Measurements from ENCODE around the gene DSTYK. TPM values are rescaled to one million over a fixed set of nuclear protein-coding genes. Genes with fewer than 3 reads are reported as not detected.

The DSTYK gene
- total RNA-seq, 4 donors from 2014 or later = 15.1 to 18.7 (median 16.2) TPM

- ATAC-seq = no peak
- Histone ChIP-seq H3K9me3 (no peaks in the 10 kb centered on the region), H3K4me3 (no peak overlapping the region), H3K36me3 (no peaks in the 10 kb centered on the region), H3K27me3 (peaks cover 8% of the 10 kb centered on the region), H3K27ac (no peak overlapping the region), H3K4me1 (no peaks in the 10 kb centered on the region)
- TF ChIP-seq CTCF (IDR thresholded peaks at IDR 0.05) = no peak
- no peak for TF ChIP-seq POLR2A (IDR thresholded peaks at IDR 0.05)
- no peak for TF ChIP-seq POLR2AphosphoS5 (IDR thresholded peaks at IDR 0.05)
- no peak for TF ChIP-seq EP300 (IDR thresholded peaks at IDR 0.05)
- WGBS, 2 donors (ENCODE audit: low coverage in 1 of 2) = 46 to 52% methylated on average over 3 of the region's 3 CpGs
These were observed 5.9 kb upstream of the DSTYK start for GRCh38 chr1:205217418-205217817.

DNA sequence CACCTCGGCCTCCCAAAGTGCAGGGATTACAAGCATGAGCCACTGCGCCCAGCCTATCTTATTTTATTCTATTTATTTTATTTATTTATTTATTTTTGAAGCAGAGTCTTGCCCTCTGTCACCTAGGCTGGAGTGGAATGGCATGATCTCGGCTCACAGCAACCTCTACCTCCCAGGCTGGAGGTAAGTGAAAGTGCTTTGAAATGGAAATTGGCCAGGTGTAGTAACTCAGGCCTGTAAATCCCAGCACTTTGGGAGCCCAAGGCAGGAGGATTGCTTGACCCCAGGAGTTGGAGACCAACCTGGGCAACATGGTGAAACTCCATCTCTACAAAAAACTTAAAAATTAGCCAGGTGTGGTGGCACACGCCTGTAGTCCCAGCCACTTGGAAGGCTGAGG is 5.1 kb upstream of the DSTYK start:
- Histone ChIP-seq H3K4me3 (no peak overlapping the region), H3K4me1 (peaks cover 0 to 5% (median 0%) of the 10 kb centered on the region in 3 donors), H3K27ac (no peak overlapping the region), H3K36me3 (no peaks in the 10 kb centered on the region), H3K9me3 (no peaks in the 10 kb centered on the region), H3K27me3 (peaks cover 8% of the 10 kb centered on the region)
- no peak for TF ChIP-seq POLR2AphosphoS5 (IDR thresholded peaks at IDR 0.05)
- no peak for TF ChIP-seq POLR2A (IDR thresholded peaks at IDR 0.05)
- TF ChIP-seq EP300 (IDR thresholded peaks at IDR 0.05) = no peak
- TF ChIP-seq CTCF (IDR thresholded peaks at IDR 0.05) = no peak
- ATAC-seq = no peak
- WGBS, 2 donors (ENCODE audit: low coverage in 1 of 2) = 74 to 86% methylated on average over 3 to 4 of the region's 4 CpGs

GRCh38 chr1:205214756-205215155 is 3.3 kb upstream of the DSTYK start:
- Histone ChIP-seq H3K27me3 (peaks cover 8% of the 10 kb centered on the region), H3K4me3 (no peak overlapping the region), H3K4me1 (peaks cover 0 to 14% (median 3%) of the 10 kb centered on the region in 3 donors), H3K27ac (no peak overlapping the region), H3K36me3 (no peaks in the 10 kb centered on the region), H3K9me3 (no peaks in the 10 kb centered on the region)
- TF ChIP-seq CTCF (IDR thresholded peaks at IDR 0.05) = no peak
- no peak for TF ChIP-seq POLR2AphosphoS5 (IDR thresholded peaks at IDR 0.05)
- no peak for TF ChIP-seq EP300 (IDR thresholded peaks at IDR 0.05)
- TF ChIP-seq POLR2A (IDR thresholded peaks at IDR 0.05) = no peak
- ATAC-seq = no peak
- 13 to 75% methylated on average over 1 of the region's 1 CpG for WGBS, 2 donors (ENCODE audit: low coverage in 1 of 2)

DNA sequence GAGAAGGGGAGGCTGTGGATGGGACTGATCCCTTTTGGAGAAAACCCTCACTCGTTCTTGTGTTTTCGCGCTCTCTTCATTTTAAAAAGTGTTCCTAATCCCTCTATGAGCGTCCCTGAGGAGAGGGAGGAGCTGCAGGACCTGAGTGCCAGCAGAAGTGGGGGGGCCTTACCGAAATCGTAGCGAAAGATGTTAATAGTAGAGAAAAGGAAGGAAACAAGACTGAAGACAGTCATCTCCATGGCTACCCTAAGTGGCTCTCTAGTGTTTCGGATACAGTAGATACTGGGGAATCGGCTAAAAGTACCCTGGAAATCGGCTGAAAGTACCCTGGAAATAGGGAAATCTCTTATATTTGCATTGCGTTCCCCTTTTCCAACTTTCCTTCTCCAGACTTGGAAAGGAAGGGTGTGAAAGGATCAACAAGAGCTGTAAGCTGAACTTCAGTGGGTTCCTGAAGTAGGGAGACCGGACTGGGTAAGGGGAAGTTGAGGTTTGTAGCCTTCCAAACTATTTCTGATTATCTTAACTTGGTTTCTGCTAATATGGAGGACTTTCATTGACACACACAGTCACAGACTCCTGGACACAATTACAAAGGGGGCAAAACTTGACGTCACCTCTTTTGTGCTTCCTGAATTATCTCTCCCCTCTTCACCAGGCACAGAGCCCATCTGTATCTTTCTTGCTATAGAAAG is 486 bp upstream of the DSTYK start:
- Histone ChIP-seq H3K27me3 (no peaks in the 10 kb centered on the region), H3K9me3 (no peaks in the 10 kb centered on the region), H3K4me3 (peak overlapping the region; percentile 53 to 88), H3K27ac (peak overlapping the region; percentile 77 to 96 (median 92)), H3K4me1 (peaks cover 0 to 25% (median 3%) of the 10 kb centered on the region in 3 donors), H3K36me3 (no peaks in the 10 kb centered on the region)
- TF ChIP-seq POLR2AphosphoS5 (IDR thresholded peaks at IDR 0.05) = no peak
- no peak for TF ChIP-seq POLR2A (IDR thresholded peaks at IDR 0.05)
- no peak for TF ChIP-seq CTCF (IDR thresholded peaks at IDR 0.05)
- TF ChIP-seq EP300 (IDR thresholded peaks at IDR 0.05) = no peak
- no peak for ATAC-seq
- 66 to 73% methylated on average over 3 to 9 of the region's 13 CpGs for WGBS, 2 donors (ENCODE audit: low coverage in 1 of 2)

GRCh38 chr1:205210756-205211168 is 740 bp downstream of the DSTYK start:
- Histone ChIP-seq H3K4me3 (peak overlapping the region; percentile 53 to 88), H3K27me3 (no peaks in the 10 kb centered on the region), H3K4me1 (peaks cover 0 to 26% (median 3%) of the 10 kb centered on the region in 3 donors), H3K9me3 (no peaks in the 10 kb centered on the region), H3K27ac (peak overlapping the region; percentile 77 to 96 (median 92)), H3K36me3 (no peaks in the 10 kb centered on the region)
- no peak for TF ChIP-seq CTCF (IDR thresholded peaks at IDR 0.05)
- no peak for TF ChIP-seq POLR2A (IDR thresholded peaks at IDR 0.05)
- TF ChIP-seq POLR2AphosphoS5 (IDR thresholded peaks at IDR 0.05) = no peak
- TF ChIP-seq EP300 (IDR thresholded peaks at IDR 0.05) = no peak
- WGBS, 2 donors (ENCODE audit: low coverage in 1 of 2) = 0 to 1% methylated on average over 3 to 18 of the region's 31 CpGs
- no peak for ATAC-seq
